HepG2 (cell line): ENCODE data around the gene PRM3. TPM values are rescaled to one million over a fixed set of nuclear protein-coding genes. Genes with fewer than 3 reads are reported as not detected.

Experiments used
- CAMTA2 ChIP-seq: sonication (generic); formaldehyde crosslinking; IDR thresholded peaks from 2 replicates; pipeline ENCODE4 v1.4.0; 2020; ENCODE audit warnings: mild to moderate bottlenecking, missing genetic modification reagents, borderline replicate concordance
- DMTF1 ChIP-seq: sonication (generic); formaldehyde crosslinking; IDR thresholded peaks from 2 replicates; pipeline ENCODE4 v1.4.0; 2020; ENCODE audit warnings: mild to moderate bottlenecking, missing genetic modification reagents
- EEA1 ChIP-seq: sonication (generic); formaldehyde crosslinking; IDR thresholded peaks from 2 replicates; pipeline ENCODE4 v1.5.1; 2020; ENCODE audit warnings: mild to moderate bottlenecking, missing genetic modification reagents, borderline replicate concordance
- ETV5 ChIP-seq: IDR thresholded peaks from 2 replicates; pipeline ENCODE4 v1.6.1; 2018; ENCODE audit warnings: missing biosample characterization, missing genetic modification reagents, inconsistent platforms, borderline replicate concordance
- GPN1 ChIP-seq: sonication (generic); formaldehyde crosslinking; IDR thresholded peaks from 2 replicates; pipeline ENCODE4 v1.5.1; 2020; ENCODE audit warnings: missing genetic modification reagents, borderline replicate concordance
- HOXA3 ChIP-seq: sonication (generic); formaldehyde crosslinking; IDR thresholded peaks from 2 replicates; pipeline ENCODE4 v1.5.0; 2020; ENCODE audit warnings: missing genetic modification reagents
- KAT8 ChIP-seq: IDR thresholded peaks from 2 replicates; pipeline ENCODE4 v1.6.1; 2016; ENCODE audit warnings: missing genetic modification reagents, missing compliant biosample characterization
- KDM3A ChIP-seq: IDR thresholded peaks from 2 replicates; pipeline ENCODE4 v1.6.1; 2018; ENCODE audit warnings: low read depth, missing compliant biosample characterization
- NCOA5 ChIP-seq: sonication (generic); formaldehyde crosslinking; IDR thresholded peaks from 2 replicates; pipeline ENCODE4 v1.4.0; 2020; ENCODE audit warnings: missing genetic modification reagents
- NFYB ChIP-seq: sonication (generic); formaldehyde crosslinking; IDR thresholded peaks from 2 replicates; pipeline ENCODE4 v1.4.0; 2020; ENCODE audit warnings: missing genetic modification reagents
- NKX3-1 ChIP-seq: sonication (generic); formaldehyde crosslinking; IDR thresholded peaks from 2 replicates; pipeline ENCODE4 v1.5.0; 2020; ENCODE audit warnings: missing genetic modification reagents
- RBM39 ChIP-seq: fragments of 200-400 bp; formaldehyde crosslinking; IDR thresholded peaks from one replicate; pipeline ENCODE4 v1.6.1; 2018; ENCODE audit warnings: antibody characterized with exemption, mild to moderate bottlenecking, low read depth, low read length; ENCODE audit not compliant: poor library complexity, severe bottlenecking
- RCOR2 ChIP-seq: IDR thresholded peaks from 2 replicates; pipeline ENCODE4 v1.6.1; 2016; ENCODE audit warnings: missing biosample characterization, missing genetic modification reagents
- SPEN ChIP-seq: sonication (generic); formaldehyde crosslinking; IDR thresholded peaks from 2 replicates; pipeline ENCODE4 v1.5.1; 2020; ENCODE audit warnings: low read depth, mild to moderate bottlenecking, missing genetic modification reagents
- ZBTB21 ChIP-seq: sonication (generic); formaldehyde crosslinking; IDR thresholded peaks from 2 replicates; pipeline ENCODE4 v1.4.0; 2020; ENCODE audit warnings: missing genetic modification reagents
- ZNF350 ChIP-seq: sonication (generic); formaldehyde crosslinking; IDR thresholded peaks from 2 replicates; pipeline ENCODE4 v1.4.0; 2020; ENCODE audit warnings: mild to moderate bottlenecking, low read depth, missing genetic modification reagents, borderline replicate concordance
- ZNF572 ChIP-seq: sonication (generic); formaldehyde crosslinking; IDR thresholded peaks from 2 replicates; pipeline ENCODE4 v1.5.1; 2020; ENCODE audit warnings: mild to moderate bottlenecking, missing genetic modification reagents
- ZNF577 ChIP-seq: sonication (generic); formaldehyde crosslinking; IDR thresholded peaks from 2 replicates; pipeline ENCODE4 v1.4.0; 2020; ENCODE audit warnings: mild to moderate bottlenecking, low read depth, missing genetic modification reagents, borderline replicate concordance
- ZNF589 ChIP-seq: sonication (generic); formaldehyde crosslinking; conservative IDR thresholded peaks from 2 replicates; pipeline ENCODE4 v1.8.0; 2022; ENCODE audit warnings: mild to moderate bottlenecking, moderate library complexity, missing genetic modification reagents
- polyA plus RNA-seq, 8 experiments: library from polyadenylated mRNA; depleted of rRNA in 3 of 8; stranded (reverse) in 7 of 8; unstranded in 1 of 8; fragments of >200 nt; fragmentation: Illumina TruSeq in 4 of 8; extraction: Trizol in 4 of 8; gene quantifications; 2 replicates each; pipeline versions ENCODE4 v1.2.1 to v1.2.3, GENCODE V29; 2011 to 2016; ENCODE audit warnings: low read depth in 4 of 8, missing spikeins in 1 of 8, mixed read lengths in 1 of 8; ENCODE audit not compliant: insufficient read depth in 1 of 8
- total RNA-seq, 5 experiments: library from RNA; depleted of rRNA; stranded (reverse); fragments of >200 nt; fragmentation: Illumina TruSeq; extraction: Trizol; gene quantifications; 2 replicates each; pipeline ENCODE4 v1.2.3, GENCODE V29; 2016; ENCODE audit warnings: low read depth in 1 of 5
- TF ChIP-seq, protein P1 (sequence below): sonication (generic); formaldehyde crosslinking; IDR thresholded peaks from 2 replicates; pipeline ENCODE4 v1.5.0; 2020; ENCODE audit warnings: mild to moderate bottlenecking, missing genetic modification reagents
- TF ChIP-seq, protein P2 (sequence below): sonication (generic); formaldehyde crosslinking; IDR thresholded peaks from 2 replicates; pipeline ENCODE4 v1.4.0; 2020; ENCODE audit warnings: missing genetic modification reagents, mild to moderate bottlenecking, borderline replicate concordance
- TF ChIP-seq, protein P3 (sequence below): sonication (generic); formaldehyde crosslinking; IDR thresholded peaks from 2 replicates; pipeline ENCODE4 v1.5.0; 2020; ENCODE audit warnings: mild to moderate bottlenecking, low read depth, missing genetic modification reagents, borderline replicate concordance

PRM3 gene
- total and polyA plus RNA-seq, 2 of the 13 experiments (the other 11 are each of a cell fraction or from before 2014, with no cell fraction given): not detected

DNA sequence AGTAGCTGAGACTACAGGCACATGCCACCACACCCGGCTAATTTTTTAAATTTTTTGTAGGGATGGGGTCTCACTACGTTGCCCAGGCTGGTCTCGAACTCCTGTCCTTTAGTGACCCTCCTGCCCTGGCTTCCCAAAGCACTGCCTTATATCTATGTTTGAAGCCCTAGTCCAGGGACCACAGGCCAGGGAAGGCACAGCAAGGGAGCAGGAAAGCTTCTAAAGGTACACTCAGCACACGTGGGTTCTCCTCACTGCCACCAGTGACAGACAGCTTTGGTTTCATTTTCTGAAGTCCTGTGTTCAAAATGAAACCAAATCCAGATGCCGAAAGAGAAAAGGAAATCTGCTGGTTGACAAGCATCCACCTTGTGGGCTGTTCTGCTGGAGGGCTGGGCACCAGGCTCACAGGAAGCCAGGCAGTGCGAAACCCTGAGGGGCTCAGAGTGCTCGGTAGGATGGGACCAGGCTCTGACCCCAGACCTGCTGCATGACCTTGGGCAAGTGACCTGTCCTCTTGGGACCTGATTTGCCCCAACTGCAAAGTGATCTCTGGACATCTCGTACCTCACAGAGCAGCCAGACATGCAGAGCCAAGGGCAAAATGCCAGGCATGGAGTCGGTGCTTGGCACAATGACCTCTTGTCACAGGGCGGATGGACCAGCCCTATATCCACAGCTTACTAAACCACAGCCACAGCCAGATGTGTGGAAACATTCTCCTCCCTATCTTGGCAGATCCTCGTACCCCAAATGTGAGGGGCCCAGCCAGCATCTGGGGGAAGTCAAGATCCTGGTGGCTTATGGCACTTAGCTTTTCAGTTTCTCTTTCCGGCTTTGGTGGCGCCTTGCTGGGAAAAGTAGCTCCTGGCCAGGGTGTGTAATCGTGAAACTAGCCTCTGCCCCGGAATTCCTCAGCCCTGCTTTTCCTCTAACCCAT is 14.6 kb downstream of the PRM3 start (continued):
- TF ChIP-seq KAT8 (CRISPR knock-in tag) (no peak), KDM3A (CRISPR knock-in tag) (0 out of 2 replicates have a peak, but pooled peaks have one; percentile 10), ZNF589 (CRISPR knock-in tag) (0 out of 2 replicates have a peak, but pooled peaks have one; percentile 21), CAMTA2 (CRISPR knock-in tag) (no peak), HOXA3 (CRISPR knock-in tag) (peak; percentile 65), NCOA5 (CRISPR knock-in tag) (no peak), ZNF577 (no peak), GPN1 (CRISPR knock-in tag) (no peak), ZBTB21 (CRISPR knock-in tag) (no peak), ZNF350 (CRISPR knock-in tag) (0 out of 2 replicates have a peak, but pooled peaks have one; percentile 63), ETV5 (CRISPR knock-in tag) (peak; percentile 49; the same call in 1 of the 2 replicates), ZNF572 (peak; percentile 97; the same call in 1 of the 2 replicates), RBM39 (no peak), NFYB (CRISPR knock-in tag) (no peak), EEA1 (CRISPR knock-in tag) (no peak), DMTF1 (CRISPR knock-in tag) (no peak), NKX3-1 (CRISPR knock-in tag) (no peak), SPEN (peak; percentile 23), RCOR2 (CRISPR knock-in tag) (peak; percentile 56)
- TF ChIP-seq, protein P1, sequence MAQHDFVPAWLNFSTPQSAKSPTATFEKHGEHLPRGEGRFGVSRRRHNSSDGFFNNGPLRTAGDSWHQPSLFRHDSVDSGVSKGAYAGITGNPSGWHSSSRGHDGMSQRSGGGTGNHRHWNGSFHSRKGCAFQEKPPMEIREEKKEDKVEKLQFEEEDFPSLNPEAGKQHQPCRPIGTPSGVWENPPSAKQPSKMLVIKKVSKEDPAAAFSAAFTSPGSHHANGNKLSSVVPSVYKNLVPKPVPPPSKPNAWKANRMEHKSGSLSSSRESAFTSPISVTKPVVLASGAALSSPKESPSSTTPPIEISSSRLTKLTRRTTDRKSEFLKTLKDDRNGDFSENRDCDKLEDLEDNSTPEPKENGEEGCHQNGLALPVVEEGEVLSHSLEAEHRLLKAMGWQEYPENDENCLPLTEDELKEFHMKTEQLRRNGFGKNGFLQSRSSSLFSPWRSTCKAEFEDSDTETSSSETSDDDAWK (CRISPR knock-in tag): no peak
- TF ChIP-seq, protein P2, sequence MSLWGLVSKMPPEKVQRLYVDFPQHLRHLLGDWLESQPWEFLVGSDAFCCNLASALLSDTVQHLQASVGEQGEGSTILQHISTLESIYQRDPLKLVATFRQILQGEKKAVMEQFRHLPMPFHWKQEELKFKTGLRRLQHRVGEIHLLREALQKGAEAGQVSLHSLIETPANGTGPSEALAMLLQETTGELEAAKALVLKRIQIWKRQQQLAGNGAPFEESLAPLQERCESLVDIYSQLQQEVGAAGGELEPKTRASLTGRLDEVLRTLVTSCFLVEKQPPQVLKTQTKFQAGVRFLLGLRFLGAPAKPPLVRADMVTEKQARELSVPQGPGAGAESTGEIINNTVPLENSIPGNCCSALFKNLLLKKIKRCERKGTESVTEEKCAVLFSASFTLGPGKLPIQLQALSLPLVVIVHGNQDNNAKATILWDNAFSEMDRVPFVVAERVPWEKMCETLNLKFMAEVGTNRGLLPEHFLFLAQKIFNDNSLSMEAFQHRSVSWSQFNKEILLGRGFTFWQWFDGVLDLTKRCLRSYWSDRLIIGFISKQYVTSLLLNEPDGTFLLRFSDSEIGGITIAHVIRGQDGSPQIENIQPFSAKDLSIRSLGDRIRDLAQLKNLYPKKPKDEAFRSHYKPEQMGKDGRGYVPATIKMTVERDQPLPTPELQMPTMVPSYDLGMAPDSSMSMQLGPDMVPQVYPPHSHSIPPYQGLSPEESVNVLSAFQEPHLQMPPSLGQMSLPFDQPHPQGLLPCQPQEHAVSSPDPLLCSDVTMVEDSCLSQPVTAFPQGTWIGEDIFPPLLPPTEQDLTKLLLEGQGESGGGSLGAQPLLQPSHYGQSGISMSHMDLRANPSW (CRISPR knock-in tag): no peak
- TF ChIP-seq, protein P3, sequence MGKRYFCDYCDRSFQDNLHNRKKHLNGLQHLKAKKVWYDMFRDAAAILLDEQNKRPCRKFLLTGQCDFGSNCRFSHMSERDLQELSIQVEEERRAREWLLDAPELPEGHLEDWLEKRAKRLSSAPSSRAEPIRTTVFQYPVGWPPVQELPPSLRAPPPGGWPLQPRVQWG (CRISPR knock-in tag): no peak
